ENCODE measurements around the gene MEFV.

The MEFV gene, protein sequence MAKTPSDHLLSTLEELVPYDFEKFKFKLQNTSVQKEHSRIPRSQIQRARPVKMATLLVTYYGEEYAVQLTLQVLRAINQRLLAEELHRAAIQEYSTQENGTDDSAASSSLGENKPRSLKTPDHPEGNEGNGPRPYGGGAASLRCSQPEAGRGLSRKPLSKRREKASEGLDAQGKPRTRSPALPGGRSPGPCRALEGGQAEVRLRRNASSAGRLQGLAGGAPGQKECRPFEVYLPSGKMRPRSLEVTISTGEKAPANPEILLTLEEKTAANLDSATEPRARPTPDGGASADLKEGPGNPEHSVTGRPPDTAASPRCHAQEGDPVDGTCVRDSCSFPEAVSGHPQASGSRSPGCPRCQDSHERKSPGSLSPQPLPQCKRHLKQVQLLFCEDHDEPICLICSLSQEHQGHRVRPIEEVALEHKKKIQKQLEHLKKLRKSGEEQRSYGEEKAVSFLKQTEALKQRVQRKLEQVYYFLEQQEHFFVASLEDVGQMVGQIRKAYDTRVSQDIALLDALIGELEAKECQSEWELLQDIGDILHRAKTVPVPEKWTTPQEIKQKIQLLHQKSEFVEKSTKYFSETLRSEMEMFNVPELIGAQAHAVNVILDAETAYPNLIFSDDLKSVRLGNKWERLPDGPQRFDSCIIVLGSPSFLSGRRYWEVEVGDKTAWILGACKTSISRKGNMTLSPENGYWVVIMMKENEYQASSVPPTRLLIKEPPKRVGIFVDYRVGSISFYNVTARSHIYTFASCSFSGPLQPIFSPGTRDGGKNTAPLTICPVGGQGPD

DNA sequence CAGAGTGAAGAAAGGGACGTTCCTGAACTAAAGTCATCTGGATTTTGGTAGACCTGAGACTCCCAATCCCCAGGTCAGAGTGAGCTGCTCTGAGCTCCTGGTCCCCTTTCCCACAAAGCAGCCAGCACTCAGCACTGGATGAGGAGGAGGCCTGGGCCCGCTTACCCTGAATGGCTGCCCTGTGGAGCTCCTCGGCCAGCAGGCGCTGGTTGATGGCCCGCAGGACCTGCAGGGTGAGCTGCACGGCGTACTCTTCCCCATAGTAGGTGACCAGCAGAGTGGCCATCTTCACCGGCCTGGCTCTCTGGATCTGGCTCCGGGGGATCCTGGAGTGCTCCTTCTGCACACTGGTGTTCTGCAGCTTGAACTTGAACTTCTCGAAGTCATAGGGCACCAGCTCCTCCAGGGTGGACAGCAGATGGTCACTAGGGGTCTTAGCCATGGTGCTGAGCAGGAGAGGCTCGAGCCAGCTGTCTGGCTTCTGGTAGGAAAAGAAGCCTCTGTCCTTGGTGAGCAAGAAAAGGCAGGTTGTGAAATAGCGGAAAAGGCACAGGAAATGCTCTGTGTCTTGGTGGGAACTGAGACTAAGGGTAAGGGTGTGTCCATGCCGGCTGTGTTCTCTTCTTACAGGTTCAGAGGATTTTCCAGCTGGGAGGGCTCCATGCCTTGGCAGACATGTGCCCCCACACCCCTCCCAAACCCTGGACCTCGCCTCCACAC lies at the start of gene MEFV:
TSS of gene MEFV (minus strand) at position 488 of the 720 bp plus-strand sequence. CDS start at position 442, 46 bp downstream.
- no peak for DNase-seq (ENCODE audit: low read depth)
- H3K4me3 ChIP-seq (ENCODE audit: low read depth, low read length): no peak within 1 kb of the TSS
- TF ChIP-seq, protein P1, sequence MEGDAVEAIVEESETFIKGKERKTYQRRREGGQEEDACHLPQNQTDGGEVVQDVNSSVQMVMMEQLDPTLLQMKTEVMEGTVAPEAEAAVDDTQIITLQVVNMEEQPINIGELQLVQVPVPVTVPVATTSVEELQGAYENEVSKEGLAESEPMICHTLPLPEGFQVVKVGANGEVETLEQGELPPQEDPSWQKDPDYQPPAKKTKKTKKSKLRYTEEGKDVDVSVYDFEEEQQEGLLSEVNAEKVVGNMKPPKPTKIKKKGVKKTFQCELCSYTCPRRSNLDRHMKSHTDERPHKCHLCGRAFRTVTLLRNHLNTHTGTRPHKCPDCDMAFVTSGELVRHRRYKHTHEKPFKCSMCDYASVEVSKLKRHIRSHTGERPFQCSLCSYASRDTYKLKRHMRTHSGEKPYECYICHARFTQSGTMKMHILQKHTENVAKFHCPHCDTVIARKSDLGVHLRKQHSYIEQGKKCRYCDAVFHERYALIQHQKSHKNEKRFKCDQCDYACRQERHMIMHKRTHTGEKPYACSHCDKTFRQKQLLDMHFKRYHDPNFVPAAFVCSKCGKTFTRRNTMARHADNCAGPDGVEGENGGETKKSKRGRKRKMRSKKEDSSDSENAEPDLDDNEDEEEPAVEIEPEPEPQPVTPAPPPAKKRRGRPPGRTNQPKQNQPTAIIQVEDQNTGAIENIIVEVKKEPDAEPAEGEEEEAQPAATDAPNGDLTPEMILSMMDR (IDR thresholded peaks at IDR 0.05; ENCODE audit: control insufficient read depth, extremely low read depth, insufficient read depth): no peak

DNA sequence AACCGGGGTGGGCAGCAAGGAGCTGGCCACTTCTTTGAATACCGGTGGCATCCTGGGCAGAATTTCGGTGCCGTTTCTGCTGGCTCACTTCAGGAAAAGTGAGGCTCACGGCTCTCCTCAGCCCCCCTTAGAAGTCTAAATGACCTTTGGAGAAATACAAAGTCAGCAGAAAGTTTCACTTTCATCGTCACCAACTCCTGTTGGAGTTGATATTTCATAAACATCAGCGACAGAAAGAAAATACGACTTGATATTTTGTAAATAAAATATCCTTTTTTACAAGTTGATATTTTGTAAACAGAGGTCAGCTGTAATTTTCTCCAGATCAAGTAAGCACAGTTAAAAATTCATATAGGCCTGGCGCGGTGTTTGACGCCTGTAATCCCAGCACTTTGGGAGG lies 49.6 kb upstream of the MEFV start:
- TF ChIP-seq, protein P1 (IDR thresholded peaks at IDR 0.05; ENCODE audit: control insufficient read depth, extremely low read depth, insufficient read depth): no peak
- no peak for DNase-seq (ENCODE audit: low read depth)
- peak overlapping the region; percentile 78 for H3K4me3 ChIP-seq (ENCODE audit: low read depth, low read length)

DNA sequence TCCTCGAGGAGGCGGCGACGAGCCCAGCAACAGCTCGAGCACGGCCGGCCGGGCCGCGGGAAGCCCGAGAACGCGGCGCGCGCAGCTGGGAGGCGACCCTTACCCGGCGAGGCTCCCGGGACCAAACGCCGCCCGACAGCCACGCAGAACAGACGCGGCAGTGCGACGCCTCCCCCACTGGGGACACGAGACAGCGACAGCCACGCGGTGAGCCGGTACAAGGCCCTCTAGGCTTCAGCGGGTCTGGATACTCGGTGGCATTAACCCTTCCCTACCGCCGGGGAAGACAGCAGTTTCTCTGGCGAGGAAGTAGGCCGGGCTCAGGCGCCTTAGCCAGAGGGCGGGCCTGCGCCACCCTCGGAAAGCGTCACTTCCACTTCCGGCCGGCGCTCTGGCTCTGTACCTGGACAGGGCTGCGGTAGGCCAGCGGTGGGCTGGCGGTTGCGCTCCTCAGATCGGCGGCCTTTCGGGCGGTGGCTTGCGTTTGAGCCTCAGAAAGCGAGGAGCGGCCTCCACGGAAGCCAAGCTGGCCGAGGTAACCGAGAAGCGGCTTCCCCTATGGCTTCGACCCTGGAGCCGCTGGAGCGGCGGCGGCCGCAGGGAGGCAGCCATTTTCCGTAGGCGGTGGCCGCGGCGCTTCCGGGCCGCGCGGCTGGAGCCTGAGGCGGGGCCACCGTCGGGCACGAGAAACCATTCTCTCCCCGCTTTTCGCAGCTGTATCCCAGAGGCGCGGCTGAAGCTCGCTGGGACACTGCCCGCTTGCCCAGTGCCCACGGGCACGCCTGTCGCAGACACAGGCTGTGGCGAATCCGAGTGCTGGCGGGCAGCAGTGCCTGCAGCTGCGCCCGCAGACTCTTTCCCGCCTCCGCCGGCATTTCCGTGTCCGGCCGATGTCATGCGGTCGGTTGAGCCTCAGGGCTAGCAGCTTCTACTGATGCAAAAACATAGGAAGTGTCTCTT lies 49.0 kb upstream of the MEFV start, which contains the start of the genes TIGD7 and ZNF75A:
TSS of gene TIGD7 (minus strand) at position 322 of the 960 bp plus-strand sequence. CDS start 4,816 bp downstream, outside the sequence.
TSS of gene ZNF75A (plus strand) at position 389 of the 960 bp plus-strand sequence. CDS start 2,932 bp downstream, outside the sequence.
- DNase-seq (ENCODE audit: low read depth): peak; percentile 86
- TF ChIP-seq, protein P1 (IDR thresholded peaks at IDR 0.05; ENCODE audit: control insufficient read depth, extremely low read depth, insufficient read depth): no peak
- H3K4me3 ChIP-seq (ENCODE audit: low read depth, low read length): peak within 1 kb of the TSS; percentile 78

DNA sequence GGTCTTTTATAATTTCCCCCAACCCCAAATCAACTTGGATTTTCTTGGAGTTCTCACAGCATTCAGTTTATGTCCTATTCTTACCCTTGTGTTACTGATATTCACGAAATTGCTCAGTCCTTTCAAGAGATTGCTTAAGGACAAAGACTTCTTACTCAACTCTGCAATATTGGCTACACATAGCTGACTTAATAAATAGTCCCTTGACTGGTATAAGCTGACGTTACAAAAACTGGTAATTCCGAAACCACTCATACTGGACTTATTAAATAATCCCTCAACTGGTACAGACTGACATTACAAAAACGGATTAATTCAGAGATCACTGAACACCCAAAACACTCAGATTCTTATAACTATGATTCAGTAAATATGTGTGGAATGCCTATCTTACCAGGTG lies 47.9 kb upstream of the MEFV start:
- TF ChIP-seq, protein P1 (IDR thresholded peaks at IDR 0.05; ENCODE audit: control insufficient read depth, extremely low read depth, insufficient read depth): no peak
- no peak for DNase-seq (ENCODE audit: low read depth)
- peak overlapping the region; percentile 78 for H3K4me3 ChIP-seq (ENCODE audit: low read depth, low read length)

DNA sequence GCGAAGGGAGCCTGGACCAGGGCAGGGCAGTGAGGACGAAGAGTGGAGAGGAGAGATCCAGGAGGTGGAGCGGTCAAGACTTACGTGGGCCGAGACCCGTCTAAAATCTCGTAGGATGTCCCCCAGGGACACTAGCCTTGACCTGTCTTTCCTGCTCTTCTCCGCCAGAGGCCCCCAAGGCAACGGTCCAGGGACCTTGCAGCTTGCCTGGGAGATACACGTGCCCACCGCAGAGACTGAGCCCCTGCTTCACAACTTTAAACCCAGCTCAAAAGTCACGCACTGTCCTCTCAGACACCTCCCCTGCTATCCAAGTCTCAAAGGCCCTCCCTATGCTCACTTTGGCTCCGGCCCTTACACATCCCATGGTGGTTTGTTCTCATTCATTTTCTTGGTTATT lies 39.4 kb upstream of the MEFV start:
- DNase-seq (ENCODE audit: low read depth): no peak
- TF ChIP-seq, protein P1 (IDR thresholded peaks at IDR 0.05; ENCODE audit: control insufficient read depth, extremely low read depth, insufficient read depth): no peak
- H3K4me3 ChIP-seq (ENCODE audit: low read depth, low read length): no peak overlapping the region
